ENCODE results near the gene MCC. TPM values are rescaled to one million over a fixed set of nuclear protein-coding genes. Genes with fewer than 3 reads are reported as not detected.

The MCC gene
- total RNA-seq, 1 experiment from 2014 or later: 23.5 TPM

GRCh38 chr5:113224605-113225065, 263.6 kb downstream of the MCC start:
- H3K27ac Mint-ChIP-seq: no peak overlapping the region
- no peak for DNase-seq (ENCODE audit: low spot score)

GRCh38 chr5:113223831-113224604, 264.2 kb downstream of the MCC start:
- ATAC-seq (no peak), DNase-seq (ENCODE audit: low spot score) (no peak)
- Mint-ChIP-seq H3K27me3 (ENCODE audit: low read depth) (no peaks in the 10 kb centered on the region), H3K36me3 (peaks cover 17% of the 10 kb centered on the region), H3K4me3 (no peak overlapping the region), H3K4me1 (peaks cover 64% of the 10 kb centered on the region), H3K27ac (no peak overlapping the region), H3K9me3 (peaks cover 21% of the 10 kb centered on the region)
- no peak for TF ChIP-seq FOXJ3 (CRISPR knock-in tag; IDR thresholded peaks at IDR 0.05; ENCODE audit: borderline replicate concordance)
- TF ChIP-seq AFF4 (CRISPR knock-in tag; IDR thresholded peaks at IDR 0.05; ENCODE audit: borderline replicate concordance): no peak
- TF ChIP-seq ZNF219 (CRISPR knock-in tag; IDR thresholded peaks at IDR 0.05; ENCODE audit: borderline replicate concordance): no peak
- TF ChIP-seq FOXP1 (CRISPR knock-in tag; IDR thresholded peaks at IDR 0.05; ENCODE audit: borderline replicate concordance): no peak
- no peak for TF ChIP-seq SMAD3 (CRISPR knock-in tag; IDR thresholded peaks at IDR 0.05; ENCODE audit: borderline replicate concordance)
- TF ChIP-seq GABPB1 (CRISPR knock-in tag; IDR thresholded peaks at IDR 0.05): no peak
- ChIA-PET POLR2A (no interaction called here), CTCF (no interaction called here)

More at GRCh38 chr5:113224605-113225065, 263.6 kb downstream of the MCC start:
- Mint-ChIP-seq H3K36me3 (peaks cover 16% of the 10 kb centered on the region), H3K4me1 (peaks cover 62% of the 10 kb centered on the region), H3K9me3 (peaks cover 21% of the 10 kb centered on the region), H3K27me3 (ENCODE audit: low read depth) (no peaks in the 10 kb centered on the region), H3K4me3 (no peak overlapping the region)
- POLR2A ChIA-PET: no interaction called here
- CTCF ChIA-PET: no interaction called here
- TF ChIP-seq ZNF425 (CRISPR knock-in tag; conservative IDR thresholded peaks at IDR 0.05) (no peak), FOXP1 (CRISPR knock-in tag; IDR thresholded peaks at IDR 0.05; ENCODE audit: borderline replicate concordance) (no peak), SMAD4 (CRISPR knock-in tag; IDR thresholded peaks at IDR 0.05) (no peak), MAX (CRISPR knock-in tag; IDR thresholded peaks at IDR 0.05) (no peak), JUN (CRISPR knock-in tag; IDR thresholded peaks at IDR 0.05) (no peak)
- ATAC-seq: no peak

GRCh38 chr5:113223315-113223714, 264.9 kb downstream of the MCC start:
- ATAC-seq: no peak
- no peak overlapping the region for H3K27ac Mint-ChIP-seq
- CTCF ChIA-PET: no interaction called here

More at GRCh38 chr5:113223315-113223714, 264.9 kb downstream of the MCC start:
- Mint-ChIP-seq H3K9me3 (peaks cover 21% of the 10 kb centered on the region), H3K36me3 (peaks cover 17% of the 10 kb centered on the region), H3K4me1 (peaks cover 66% of the 10 kb centered on the region), H3K4me3 (no peak overlapping the region), H3K27me3 (ENCODE audit: low read depth) (no peaks in the 10 kb centered on the region)
- POLR2A ChIA-PET: no interaction called here
- TF ChIP-seq AR (CRISPR knock-in tag; IDR thresholded peaks at IDR 0.05): no peak
- no peak for TF ChIP-seq IRF2 (CRISPR knock-in tag; IDR thresholded peaks at IDR 0.05; ENCODE audit: borderline replicate concordance, low read depth)
- no peak for TF ChIP-seq MLX (CRISPR knock-in tag; IDR thresholded peaks at IDR 0.05)
- TF ChIP-seq FOXP1 (CRISPR knock-in tag; IDR thresholded peaks at IDR 0.05; ENCODE audit: borderline replicate concordance): no peak
- TF ChIP-seq TEAD4 (CRISPR knock-in tag; IDR thresholded peaks at IDR 0.05): no peak
- no peak for TF ChIP-seq ELF4 (CRISPR knock-in tag; IDR thresholded peaks at IDR 0.05; ENCODE audit: low read depth)
- TF ChIP-seq ZNF138 (CRISPR knock-in tag; conservative IDR thresholded peaks at IDR 0.05): no peak
- TF ChIP-seq CREB1 (CRISPR knock-in tag; IDR thresholded peaks at IDR 0.05): no peak
- DNase-seq (ENCODE audit: low spot score): no peak
